Esophagus muscularis mucosa (tissue), 4 donors: ENCODE results near the gene WDR70. TPM values are rescaled to one million over a fixed set of nuclear protein-coding genes. Genes with fewer than 3 reads are reported as not detected.
"Not testable (repeated sequence)": the region's sequence is repeated elsewhere in the genome, so short reads cannot be mapped to it uniquely, and the experiment has no call there.

ENCODE experiments used
- DNase-seq: peaks from one replicate; pipeline ENCODE4 v3.0.0-alpha.2; 2017; ENCODE audit errors: extremely low spot score
- H3K27ac ChIP-seq, 4 donors: fragments of 200-600 bp; sonication (generic); replicated peaks in 1 of 4; 1 replicate in 3 of 4; 2 replicates in 1 of 4; pipeline ENCODE4 v1.5.1; 2016 to 2019; ENCODE audit warnings: mild to moderate bottlenecking in 1 of 4
- H3K27me3 ChIP-seq, 4 donors: fragments of 200-600 bp; sonication (generic); one replicate each; pipeline versions ENCODE4 v1.5.1 to v1.6.0; 2016 to 2019
- H3K36me3 ChIP-seq, 4 donors: fragments of 200-600 bp; sonication (generic); one replicate each; pipeline ENCODE4 v1.5.1; 2016 to 2019
- H3K4me1 ChIP-seq, 4 donors: fragments of 200-600 bp; sonication (generic); one replicate each; pipeline ENCODE4 v1.5.1; 2016 to 2019
- H3K4me3 ChIP-seq, 4 donors: fragments of 200-600 bp; sonication (generic); 1 replicate in 2 of 4; 2 replicates in 2 of 4; pipeline ENCODE4 v1.5.1; 2016 to 2019; ENCODE audit warnings: mild to moderate bottlenecking in 4 of 4, moderate library complexity in 1 of 4
- H3K9me3 ChIP-seq, 4 donors: fragments of 200-600 bp; sonication (generic); 1 replicate in 3 of 4; 2 replicates in 1 of 4; pipeline ENCODE4 v1.5.1; 2016 to 2019
- EP300 ChIP-seq: sonication (generic); formaldehyde crosslinking; IDR thresholded peaks from one replicate; pipeline ENCODE4 v1.6.1; 2017; ENCODE audit warnings: antibody characterized with exemption
- POLR2A ChIP-seq: fragments of 450-650 bp; IDR thresholded peaks from one replicate; pipeline ENCODE4 v1.6.1; 2017; ENCODE audit warnings: antibody characterized with exemption, moderate library complexity, mild to moderate bottlenecking, low read depth
- POLR2AphosphoS5 ChIP-seq, 2 donors: sonication (generic); formaldehyde crosslinking; IDR thresholded peaks; one replicate each; pipeline ENCODE4 v1.6.1; 2017; ENCODE audit warnings: antibody characterized with exemption in 2 of 2
- WGBS: methylation state at CpG from one replicate; pipeline ENCODE4 v1.1.5; 2018; 5-methylcytosine and 5-hydroxymethylcytosine counted together
- intact Hi-C: fragments of 100-400 bp; cut with DNase I; formaldehyde crosslinking; loops from one replicate; pipeline ENCODE4 v1.15.1; 2023
- total RNA-seq, 4 donors: library from RNA; depleted of rRNA; stranded (reverse); fragments of >200 nt; gene quantifications; one replicate each; pipeline versions ENCODE4 v1.1.0 to v1.2.1, GENCODE V29; 2016
- TF ChIP-seq, protein P1 (sequence below), 3 experiments: fragments of 200-600 bp in 2 of 3; fragments of 450-650 bp in 1 of 3; sonication (generic) in 2 of 3; IDR thresholded peaks; one replicate each; pipeline ENCODE4 v1.5.1; 2017 to 2019; ENCODE audit warnings: antibody characterized with exemption in 3 of 3, mild to moderate bottlenecking in 2 of 3, moderate library complexity in 1 of 3

Gene WDR70
- total RNA-seq, 4 donors from 2014 or later: 15.6 to 24.1 (median 19.6) TPM

DNA sequence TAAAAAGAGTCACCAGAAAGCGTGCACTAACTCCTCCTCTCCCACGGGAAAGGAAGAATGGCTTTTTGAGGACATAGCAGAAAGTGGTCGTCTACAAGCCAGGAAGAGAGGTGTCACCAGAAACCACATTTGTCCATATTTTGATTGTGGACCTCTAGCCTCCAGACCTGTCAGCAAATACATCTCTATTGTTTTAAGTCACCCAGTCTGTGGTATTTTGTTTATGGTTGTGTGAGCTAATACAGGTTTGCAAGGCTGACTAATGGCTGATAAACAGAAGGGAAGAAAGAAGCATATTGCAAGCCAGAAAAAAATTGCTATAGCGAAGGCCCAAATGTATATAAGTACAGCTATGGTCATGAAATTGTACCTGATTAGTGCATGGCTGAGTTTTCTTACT is 21.4 kb downstream of the WDR70 start:
- no peaks in the 10 kb centered on the region for H3K4me1 ChIP-seq
- no peaks in the 10 kb centered on the region for H3K9me3 ChIP-seq
- H3K27ac ChIP-seq: no peak overlapping the region
- intact Hi-C loops: no loop called here
- no peaks in the 10 kb centered on the region for H3K27me3 ChIP-seq
- H3K36me3 ChIP-seq: peaks cover 6 to 82% (median 53%) of the 10 kb centered on the region in 4 donors
- H3K4me3 ChIP-seq: no peak overlapping the region
- no peak for DNase-seq
- TF ChIP-seq POLR2AphosphoS5 (IDR thresholded peaks at IDR 0.05) (no peak), EP300 (no peak), POLR2A (no peak)
- TF ChIP-seq, protein P1, sequence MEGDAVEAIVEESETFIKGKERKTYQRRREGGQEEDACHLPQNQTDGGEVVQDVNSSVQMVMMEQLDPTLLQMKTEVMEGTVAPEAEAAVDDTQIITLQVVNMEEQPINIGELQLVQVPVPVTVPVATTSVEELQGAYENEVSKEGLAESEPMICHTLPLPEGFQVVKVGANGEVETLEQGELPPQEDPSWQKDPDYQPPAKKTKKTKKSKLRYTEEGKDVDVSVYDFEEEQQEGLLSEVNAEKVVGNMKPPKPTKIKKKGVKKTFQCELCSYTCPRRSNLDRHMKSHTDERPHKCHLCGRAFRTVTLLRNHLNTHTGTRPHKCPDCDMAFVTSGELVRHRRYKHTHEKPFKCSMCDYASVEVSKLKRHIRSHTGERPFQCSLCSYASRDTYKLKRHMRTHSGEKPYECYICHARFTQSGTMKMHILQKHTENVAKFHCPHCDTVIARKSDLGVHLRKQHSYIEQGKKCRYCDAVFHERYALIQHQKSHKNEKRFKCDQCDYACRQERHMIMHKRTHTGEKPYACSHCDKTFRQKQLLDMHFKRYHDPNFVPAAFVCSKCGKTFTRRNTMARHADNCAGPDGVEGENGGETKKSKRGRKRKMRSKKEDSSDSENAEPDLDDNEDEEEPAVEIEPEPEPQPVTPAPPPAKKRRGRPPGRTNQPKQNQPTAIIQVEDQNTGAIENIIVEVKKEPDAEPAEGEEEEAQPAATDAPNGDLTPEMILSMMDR (IDR thresholded peaks at IDR 0.05): no peak
- 85% methylated on average over 4 of the region's 4 CpGs for WGBS

DNA sequence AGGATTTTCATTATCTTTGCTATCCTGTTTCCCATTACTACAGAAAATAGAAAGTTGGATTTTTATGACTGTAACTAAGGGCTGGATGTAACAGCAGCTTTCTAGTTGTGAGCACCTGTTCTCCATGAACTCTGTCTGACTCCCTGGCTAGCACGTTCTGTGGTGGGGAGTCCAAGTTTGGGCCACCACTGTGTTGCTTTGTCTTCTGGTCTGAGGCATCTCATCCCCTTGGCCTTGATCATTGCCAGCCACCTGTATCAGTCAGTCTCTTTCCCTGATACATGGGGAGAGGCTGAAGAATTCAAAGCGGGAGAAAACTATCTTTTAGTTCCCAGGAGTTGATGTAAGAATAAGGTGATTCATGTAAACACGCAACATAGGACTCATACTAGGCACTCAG is 33.4 kb downstream of the WDR70 start:
- H3K4me3 ChIP-seq: no peak overlapping the region
- H3K4me1 ChIP-seq: peaks cover 0 to 6% (median 0%) of the 10 kb centered on the region in 4 donors
- no peaks in the 10 kb centered on the region for H3K9me3 ChIP-seq
- no peaks in the 10 kb centered on the region for H3K27me3 ChIP-seq
- 83% methylated on average over 3 of the region's 3 CpGs for WGBS
- TF ChIP-seq POLR2AphosphoS5 (IDR thresholded peaks at IDR 0.05) (no peak), EP300 (no peak), POLR2A (no peak)
- TF ChIP-seq, protein P1 (IDR thresholded peaks at IDR 0.05): no peak
- no peak for DNase-seq
- intact Hi-C loops: loop anchor here (2.0 to 5.0 kb wide), 2 partner anchors 424 to 780 kb away; no protein-coding TSS in a partner anchor
- H3K27ac ChIP-seq: no peak overlapping the region
- peaks cover 3 to 54% (median 30%) of the 10 kb centered on the region in 4 donors for H3K36me3 ChIP-seq

DNA sequence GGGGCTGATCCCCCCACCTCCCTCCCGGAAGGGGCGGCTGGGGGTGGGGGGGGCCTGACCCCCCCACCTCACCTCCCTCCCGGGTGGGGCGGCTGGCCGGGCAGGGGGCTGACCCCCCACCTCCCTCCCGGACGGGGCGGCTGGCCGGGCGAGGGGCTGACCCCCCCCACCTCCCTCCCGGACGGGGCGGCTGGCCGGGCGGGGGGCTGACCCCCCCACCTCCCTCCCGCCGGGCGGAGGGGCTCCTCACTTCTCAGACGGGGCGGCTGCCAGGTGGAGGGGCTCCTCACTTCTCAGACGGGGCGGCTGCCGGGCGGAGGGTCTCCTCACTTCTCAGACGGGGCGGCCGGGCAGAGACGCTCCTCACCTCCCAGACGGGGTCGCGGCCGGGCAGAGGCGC is 36.3 kb downstream of the WDR70 start:
- H3K27ac ChIP-seq, H3K27me3 ChIP-seq, intact Hi-C loops, H3K9me3 ChIP-seq, DNase-seq, H3K4me1 ChIP-seq, H3K4me3 ChIP-seq: not testable (repeated sequence)
- WGBS: no CpG with 5 or more reads among the region's 33 CpGs
- H3K36me3 ChIP-seq: peaks cover 6 to 49% (median 27%) of the 10 kb centered on the region in 4 donors

DNA sequence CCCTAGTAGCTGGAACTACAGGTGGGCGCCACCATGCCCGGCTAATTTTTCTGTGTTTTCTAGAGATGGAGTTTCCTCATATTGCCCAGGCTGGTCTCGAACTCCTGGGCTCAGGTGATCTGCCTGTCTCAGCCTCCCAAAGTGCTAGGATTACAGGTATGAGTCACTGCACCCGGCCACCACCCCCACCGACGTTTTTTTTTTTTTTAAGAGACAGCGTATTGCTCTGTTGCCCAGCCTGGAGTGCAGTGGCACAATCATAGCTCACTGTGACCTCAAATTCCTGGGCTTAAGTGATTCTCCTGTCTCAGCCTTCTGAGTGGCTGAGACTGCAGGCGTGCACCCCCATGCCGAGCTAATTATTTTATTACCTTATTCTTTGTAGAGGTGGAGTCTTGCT is 38.2 kb downstream of the WDR70 start:
- Histone ChIP-seq H3K27ac (no peak overlapping the region), H3K4me1 (no peaks in the 10 kb centered on the region), H3K36me3 (peaks cover 13 to 45% (median 23%) of the 10 kb centered on the region in 4 donors), H3K4me3 (no peak overlapping the region), H3K27me3 (no peaks in the 10 kb centered on the region), H3K9me3 (no peaks in the 10 kb centered on the region)
- DNase-seq: no peak
- TF ChIP-seq POLR2A (no peak), EP300 (no peak), POLR2AphosphoS5 (IDR thresholded peaks at IDR 0.05) (no peak)
- TF ChIP-seq, protein P1 (IDR thresholded peaks at IDR 0.05): no peak
- 94% methylated on average over 9 of the region's 9 CpGs for WGBS
- intact Hi-C loops: no loop called here

DNA sequence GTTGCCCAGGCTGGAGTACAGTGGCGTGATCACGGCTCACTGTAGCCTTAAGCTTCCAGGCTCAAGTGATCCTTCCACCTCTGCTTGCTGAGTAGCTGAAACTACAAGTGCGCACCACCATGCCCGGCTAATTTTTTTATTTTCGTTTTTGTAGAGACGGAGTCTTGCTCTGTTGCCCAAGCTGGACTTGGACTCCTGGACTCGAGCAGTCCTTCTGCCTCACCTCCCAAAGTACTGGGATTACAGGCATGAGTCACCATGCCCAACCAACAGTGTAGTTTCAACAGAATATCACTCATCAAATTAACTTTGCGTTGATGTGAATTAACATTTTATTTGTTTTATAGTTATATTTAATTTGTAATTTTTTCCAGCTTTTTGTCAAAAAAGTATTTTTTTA is 45.3 kb downstream of the WDR70 start:
- Histone ChIP-seq H3K9me3 (no peaks in the 10 kb centered on the region), H3K27ac (no peak overlapping the region), H3K4me1 (no peaks in the 10 kb centered on the region), H3K4me3 (no peak overlapping the region), H3K27me3 (no peaks in the 10 kb centered on the region), H3K36me3 (peaks cover 7 to 34% (median 20%) of the 10 kb centered on the region in 4 donors)
- WGBS: 91% methylated on average over 8 of the region's 8 CpGs
- DNase-seq: no peak
- intact Hi-C loops: no loop called here
- TF ChIP-seq, protein P1 (IDR thresholded peaks at IDR 0.05): no peak
- no peak for TF ChIP-seq POLR2AphosphoS5 (IDR thresholded peaks at IDR 0.05)
- TF ChIP-seq EP300: no peak
- no peak for TF ChIP-seq POLR2A
